Fibroblast of villous mesenchyme (primary cell): ENCODE measurements around the gene RPL14. TPM values are rescaled to one million over a fixed set of nuclear protein-coding genes. Genes with fewer than 3 reads are reported as not detected.

Experiments used
- DNase-seq: peaks from one replicate; pipeline ENCODE4 v3.0.0-alpha.2; 2010; ENCODE audit warnings: low read depth
- H3K4me3 ChIP-seq: 2 replicates; pipeline ENCODE4 v1.5.1; 2011; ENCODE audit warnings: low read depth, mild to moderate bottlenecking, low read length
- CTCF ChIP-seq: IDR thresholded peaks from 2 replicates; pipeline ENCODE4 v1.5.1; 2012; ENCODE audit warnings: low read depth, mild to moderate bottlenecking, low read length; ENCODE audit not compliant: insufficient read depth
- total RNA-seq: library from RNA; depleted of rRNA; stranded (reverse); fragments of >200 nt; gene quantifications from 2 replicates; pipeline ENCODE4 v1.2.3, GENCODE V29; 2012

The RPL14 gene
- total RNA-seq, 1 donor = 209 TPM

- no peak for TF ChIP-seq CTCF
- no peak overlapping the region for H3K4me3 ChIP-seq
- no peak for DNase-seq
These were observed 13.6 kb downstream of the RPL14 start for GRCh38 chr3:40470701-40471100.

GRCh38 chr3:40476478-40477470 is 19.6 kb downstream of the RPL14 start, which contains the start of gene ZNF619:
Gene ZNF619, plus strand, starts transcription at chr3:40477122. Its CDS starts 858 bp downstream, at chr3:40477980.
- no peak for TF ChIP-seq CTCF
- peak within 1 kb of the TSS; percentile 79 for H3K4me3 ChIP-seq
- DNase-seq = peak; percentile 80

- no peak for DNase-seq
- H3K4me3 ChIP-seq = peak overlapping the region; percentile 79
These were observed 20.5 kb downstream of the RPL14 start for GRCh38 chr3:40477666-40478065.

GRCh38 chr3:40487172-40487571 is 30.0 kb downstream of the RPL14 start:
- no peak overlapping the region for H3K4me3 ChIP-seq
- TF ChIP-seq CTCF = no peak
- no peak for DNase-seq

More at GRCh38 chr3:40477666-40478065, 20.5 kb downstream of the RPL14 start:
- TF ChIP-seq CTCF = no peak

GRCh38 chr3:40490916-40491315 is 33.8 kb downstream of the RPL14 start:
- H3K4me3 ChIP-seq = no peak overlapping the region
- peak; percentile 33 for DNase-seq
- no peak for TF ChIP-seq CTCF

GRCh38 chr3:40494698-40495097 is 37.6 kb downstream of the RPL14 start:
- no peak for DNase-seq
- no peak for TF ChIP-seq CTCF
- H3K4me3 ChIP-seq = no peak overlapping the region
